SKM-1 treated with dmso at 0.1 percent for 144 hours (cell line): ENCODE results near the gene ABHD17C.
"Not testable (repeated sequence)": the region's sequence is repeated elsewhere in the genome, so short reads cannot be mapped to it uniquely, and the experiment has no call there.

ENCODE experiments used
- DNase-seq: peaks from one replicate; lab custom pipeline; 2025; ENCODE audit not compliant: unreplicated experiment; lab: John Stamatoyannopoulos, UW

ABHD17C gene

DNA sequence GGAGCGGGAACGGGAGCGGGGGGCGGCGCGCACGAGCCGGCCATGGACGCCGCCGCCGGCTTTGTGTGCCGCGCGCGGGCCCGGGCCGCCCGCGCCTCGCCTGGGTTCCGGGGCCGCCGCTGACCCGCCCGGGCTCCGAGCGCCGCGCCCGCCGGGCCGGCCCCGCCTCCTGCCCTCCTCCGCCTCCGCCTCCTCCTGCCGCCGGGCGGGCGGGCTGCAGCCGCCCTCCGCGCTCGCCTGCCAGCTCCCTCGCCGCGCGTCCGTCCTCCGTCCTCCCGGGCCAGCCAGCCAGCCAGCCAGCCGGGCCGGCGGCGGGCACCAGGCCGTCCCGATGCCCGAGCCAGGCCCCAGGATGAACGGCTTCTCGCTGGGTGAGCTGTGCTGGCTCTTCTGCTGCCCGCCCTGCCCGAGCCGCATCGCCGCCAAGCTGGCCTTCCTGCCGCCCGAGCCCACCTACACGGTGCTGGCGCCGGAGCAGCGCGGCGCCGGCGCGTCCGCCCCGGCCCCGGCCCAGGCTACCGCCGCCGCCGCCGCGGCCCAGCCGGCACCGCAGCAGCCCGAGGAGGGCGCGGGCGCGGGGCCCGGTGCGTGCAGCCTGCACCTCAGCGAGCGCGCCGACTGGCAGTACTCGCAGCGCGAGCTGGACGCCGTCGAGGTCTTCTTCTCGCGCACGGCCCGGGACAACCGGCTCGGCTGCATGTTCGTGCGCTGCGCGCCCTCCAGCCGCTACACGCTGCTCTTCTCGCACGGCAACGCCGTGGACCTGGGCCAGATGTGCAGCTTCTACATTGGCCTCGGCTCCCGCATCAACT lies at the start of gene ABHD17C:
Gene ABHD17C, plus strand, starts transcription at position 212 of the 812 bp plus-strand sequence. Its CDS starts 120 bp downstream, at position 332.
- DNase-seq = peak; percentile 37

- DNase-seq = no peak
Measured at GRCh38 chr15:80645494-80646065, 49.5 kb upstream of the ABHD17C start.

GRCh38 chr15:80647424-80647823 lies 47.7 kb upstream of the ABHD17C start:
- not testable (repeated sequence) for DNase-seq

GRCh38 chr15:80654299-80654698 lies 40.8 kb upstream of the ABHD17C start:
- no peak for DNase-seq

- no peak for DNase-seq
Measured at GRCh38 chr15:80659375-80659774, 35.7 kb upstream of the ABHD17C start.

- DNase-seq = no peak
Measured at GRCh38 chr15:80660119-80660518, 35.0 kb upstream of the ABHD17C start.

DNA sequence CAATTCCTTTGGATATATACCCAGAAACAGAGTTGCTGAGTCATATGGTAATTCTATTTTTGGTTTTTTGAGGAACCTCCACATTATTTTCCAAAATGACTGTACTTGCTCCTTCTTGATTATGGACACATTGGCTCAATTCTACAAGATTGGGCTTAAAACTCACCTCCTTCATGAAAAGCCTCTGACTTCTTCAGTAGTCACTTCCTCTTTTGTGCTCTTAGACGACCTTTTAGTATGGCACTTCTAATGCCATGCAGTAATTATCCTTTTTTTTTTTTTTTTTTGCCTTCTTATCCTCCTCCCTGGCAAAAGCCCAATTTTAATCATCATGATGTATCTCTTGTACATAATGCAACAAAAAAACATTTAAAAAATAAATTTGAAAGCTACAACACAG lies 33.0 kb upstream of the ABHD17C start:
- peak; percentile 29 for DNase-seq

GRCh38 chr15:80662757-80663553 lies 32.2 kb upstream of the ABHD17C start:
- no peak for DNase-seq

- DNase-seq = no peak
Measured at GRCh38 chr15:80665151-80665550, 30.0 kb upstream of the ABHD17C start.

DNA sequence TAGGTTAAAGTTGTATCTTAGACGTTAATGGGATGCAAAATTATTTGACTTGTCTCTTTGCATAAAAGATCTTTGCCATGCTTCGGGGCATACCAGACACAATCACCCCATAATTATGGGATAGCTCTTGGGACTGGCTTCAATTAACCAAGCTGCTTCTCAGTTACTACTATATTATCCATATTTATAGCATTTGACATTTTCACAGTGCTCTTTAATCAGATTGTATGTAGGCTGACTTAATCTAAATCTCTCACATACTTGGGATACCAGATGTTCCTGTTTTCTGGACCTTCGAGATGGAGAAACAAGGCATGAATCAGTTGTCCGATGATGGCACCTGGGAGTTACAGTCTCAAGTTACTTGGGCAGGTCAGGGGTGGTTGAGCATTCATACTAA lies 27.2 kb upstream of the ABHD17C start:
- DNase-seq = no peak

GRCh38 chr15:80668546-80669236 lies 26.4 kb upstream of the ABHD17C start:
- no peak for DNase-seq

GRCh38 chr15:80669663-80670273 lies 25.3 kb upstream of the ABHD17C start:
- DNase-seq = no peak

GRCh38 chr15:80673561-80674244 lies 21.4 kb upstream of the ABHD17C start:
- no peak for DNase-seq

- no peak for DNase-seq
Measured at GRCh38 chr15:80674245-80674614, 20.9 kb upstream of the ABHD17C start.

DNA sequence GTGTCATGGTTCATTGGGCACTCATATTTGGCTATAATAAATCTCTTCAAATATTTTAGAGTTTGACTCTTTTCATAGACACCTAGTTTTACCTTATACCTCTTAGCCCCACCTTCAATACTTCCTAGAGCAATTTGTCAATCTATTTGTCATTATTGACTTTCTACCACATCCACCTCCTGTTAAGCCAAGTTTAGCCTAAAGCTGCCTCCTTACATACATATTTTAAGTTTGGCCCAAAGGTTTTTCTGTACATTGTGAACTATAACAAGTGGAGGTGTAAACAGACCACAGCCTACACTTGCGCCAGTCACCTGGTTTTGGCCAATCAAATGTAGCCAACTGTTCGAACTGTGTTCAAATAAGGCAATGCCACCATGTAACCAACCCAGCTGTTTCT lies 18.1 kb upstream of the ABHD17C start:
- no peak for DNase-seq

DNA sequence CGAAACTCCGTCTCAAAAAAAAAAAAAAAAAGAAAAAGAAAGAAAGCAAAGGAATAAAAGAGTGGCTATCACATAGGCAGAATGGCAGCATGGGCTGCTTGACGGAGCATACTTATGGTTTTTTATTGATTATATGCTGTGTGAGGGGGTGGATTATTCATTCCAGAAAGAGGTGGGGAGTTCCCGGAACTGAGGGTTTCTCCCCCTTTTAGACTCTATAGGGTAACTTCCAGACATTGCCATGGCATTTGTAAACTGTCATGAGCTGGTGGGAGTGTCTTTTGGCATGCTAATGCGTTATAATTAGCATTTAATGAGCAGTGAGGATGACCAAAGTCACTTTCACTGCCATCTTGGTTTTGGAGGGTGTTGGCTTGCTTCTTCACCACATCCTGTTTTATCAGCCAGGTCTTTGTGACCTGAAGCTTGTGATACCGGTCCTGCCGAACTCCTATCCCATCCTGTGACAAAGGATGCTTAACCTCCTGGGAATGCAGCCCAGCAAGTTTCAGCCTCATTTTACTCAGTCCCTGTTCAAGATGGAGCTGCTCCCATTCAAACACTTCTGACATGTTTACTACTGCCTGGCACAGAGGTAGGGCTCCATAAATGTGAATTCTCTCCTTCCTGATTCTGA lies 15.8 kb upstream of the ABHD17C start:
- no peak for DNase-seq

- DNase-seq = no peak
Measured at GRCh38 chr15:80679804-80680175, 15.3 kb upstream of the ABHD17C start.

DNA sequence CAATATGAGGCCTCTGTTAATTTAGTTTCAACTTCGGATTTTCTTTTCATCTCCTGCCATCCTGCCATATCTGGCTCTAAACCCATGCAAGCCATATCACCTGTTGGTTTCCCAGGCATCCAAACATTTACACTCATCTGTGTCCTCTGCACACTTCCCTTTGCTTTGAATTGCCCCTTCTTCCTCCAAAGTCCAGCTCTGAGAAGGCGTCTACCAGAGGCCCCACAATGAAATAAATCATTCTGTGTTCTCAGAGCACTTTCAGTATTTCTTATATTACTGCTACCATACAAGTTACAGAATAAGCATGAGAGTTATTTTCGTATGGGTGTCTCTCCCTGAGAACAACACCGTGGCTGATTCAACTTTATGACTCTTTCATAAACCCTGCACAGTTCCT lies 12.9 kb upstream of the ABHD17C start:
- DNase-seq = no peak

GRCh38 chr15:80684697-80685096 lies 10.4 kb upstream of the ABHD17C start:
- DNase-seq = no peak

DNA sequence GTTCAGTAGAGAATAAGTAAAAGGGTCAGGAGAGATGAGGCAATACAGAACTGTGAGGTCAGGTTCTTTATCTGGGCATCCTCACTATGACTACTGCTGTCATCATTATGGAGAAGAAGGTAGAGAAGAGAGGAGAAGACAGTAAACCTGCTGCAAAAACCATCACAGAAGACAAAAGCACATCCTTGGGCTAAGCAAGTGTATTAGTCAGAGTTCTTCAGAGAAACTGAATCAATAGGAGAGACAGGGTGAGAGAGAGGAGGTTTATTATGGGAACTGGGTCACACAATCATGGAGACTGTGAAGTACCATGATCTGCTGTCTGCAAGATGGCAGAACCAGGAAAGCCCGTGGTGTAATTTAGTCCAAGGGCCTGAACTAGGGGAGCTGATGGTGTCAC lies 9.5 kb upstream of the ABHD17C start:
- no peak for DNase-seq
